Retinal pigment epithelial cell (primary cell): ENCODE results near the gene C6.
"Not testable (repeated sequence)": the region's sequence is repeated elsewhere in the genome, so short reads cannot be mapped to it uniquely, and the experiment has no call there.

Source experiments
- DNase-seq: peaks from one replicate; pipeline ENCODE4 v3.0.0-alpha.2; 2010; ENCODE audit warnings: low read depth
- H3K4me3 ChIP-seq: 2 replicates; pipeline ENCODE4 v1.5.1; 2011; ENCODE audit warnings: mild to moderate bottlenecking, low read length, control low read depth, moderate library complexity
- CTCF ChIP-seq: conservative IDR thresholded peaks from 2 replicates; pipeline ENCODE4 v1.5.1; 2011; ENCODE audit warnings: low read depth, low read length, control low read depth, inconsistent platforms

Gene C6

DNA sequence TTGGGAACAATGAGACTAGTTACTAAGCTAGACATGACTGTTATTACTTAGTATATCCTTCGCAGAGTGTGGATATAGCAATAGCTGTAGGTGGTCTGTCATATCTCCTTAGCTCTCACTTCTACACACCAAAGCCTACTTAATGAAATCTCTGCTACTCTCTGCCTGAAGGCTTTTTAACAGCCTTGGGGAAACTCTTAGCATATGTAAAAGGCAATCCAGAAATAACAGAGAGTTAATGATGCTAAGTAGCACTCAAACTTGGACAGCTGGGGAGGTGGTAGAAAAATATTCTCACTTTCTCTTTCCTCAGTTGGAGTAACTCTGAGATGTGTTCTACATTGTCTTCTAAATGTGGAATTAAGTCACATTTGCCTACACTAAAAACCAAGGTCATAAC lies 30.2 kb upstream of the C6 start:
- TF ChIP-seq CTCF: no peak
- no peak overlapping the region for H3K4me3 ChIP-seq
- no peak for DNase-seq

- H3K4me3 ChIP-seq: no peak overlapping the region
- DNase-seq: no peak
- no peak for TF ChIP-seq CTCF
Measured at GRCh38 chr5:41240985-41241384, 27.7 kb upstream of the C6 start.

GRCh38 chr5:41240390-41240789 lies 27.1 kb upstream of the C6 start:
- TF ChIP-seq CTCF: no peak
- DNase-seq: no peak
- H3K4me3 ChIP-seq: no peak overlapping the region

GRCh38 chr5:41234475-41234874 lies 21.1 kb upstream of the C6 start:
- H3K4me3 ChIP-seq: no peak overlapping the region
- no peak for TF ChIP-seq CTCF
- DNase-seq: no peak

DNA sequence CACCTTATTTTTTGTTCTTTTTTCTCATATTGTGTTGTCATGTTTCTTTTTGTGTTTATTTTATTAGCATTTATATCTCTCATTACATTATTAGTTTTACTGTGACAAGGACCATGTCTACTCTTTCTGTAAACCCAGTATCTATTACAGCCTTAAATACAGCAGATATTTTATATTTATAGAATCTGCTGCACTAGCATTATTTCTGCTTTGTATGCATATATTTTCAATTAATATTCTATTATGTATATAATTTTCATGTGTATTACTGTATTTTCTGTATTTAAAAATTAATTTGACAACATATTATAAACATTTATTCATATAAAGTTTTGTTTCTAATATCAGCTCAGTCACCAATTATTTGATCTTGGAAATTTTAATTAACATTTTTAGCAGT lies 19.5 kb upstream of the C6 start:
- TF ChIP-seq CTCF: no peak
- no peak for DNase-seq
- no peak overlapping the region for H3K4me3 ChIP-seq

DNA sequence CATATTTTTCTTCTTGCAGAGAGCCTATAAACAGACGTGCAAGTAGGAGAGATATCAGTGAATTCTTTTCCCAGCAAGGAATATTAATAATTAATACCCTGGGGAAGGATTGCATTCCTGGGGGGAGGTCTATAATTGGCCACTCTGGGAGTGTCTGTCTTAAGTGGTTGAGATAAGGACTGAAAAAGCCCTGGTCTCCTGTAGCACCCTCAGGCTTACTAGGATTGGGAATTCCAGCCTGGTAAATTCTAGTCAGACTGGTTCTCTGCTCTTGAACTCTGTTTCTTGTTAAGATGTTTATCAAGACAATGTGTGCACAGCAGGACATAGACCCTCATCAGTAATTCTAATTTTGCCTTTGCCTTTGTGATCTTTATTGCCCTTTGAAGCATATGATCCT lies 16.9 kb upstream of the C6 start:
- DNase-seq, H3K4me3 ChIP-seq: not testable (repeated sequence)

- TF ChIP-seq CTCF: no peak
Measured at GRCh38 chr5:41223962-41224361, 10.6 kb upstream of the C6 start.

GRCh38 chr5:41219658-41220269 lies 6.4 kb upstream of the C6 start:
- no peak overlapping the region for H3K4me3 ChIP-seq
- DNase-seq: no peak
- TF ChIP-seq CTCF: no peak

More at GRCh38 chr5:41223962-41224361, 10.6 kb upstream of the C6 start:
- no peak overlapping the region for H3K4me3 ChIP-seq
- no peak for DNase-seq
